Natural killer cell (primary cell): Measurements from ENCODE around the gene PIPOX. TPM values are rescaled to one million over a fixed set of nuclear protein-coding genes. Genes with fewer than 3 reads are reported as not detected.

ENCODE experiments used
- ATAC-seq, 3 donors: fragments of 150-1000 bp in 2 of 3; fragments of 200-7000 bp in 1 of 3; cut with Tn5 transposase; 1 replicate in 1 of 3; 2 replicates in 2 of 3; pipeline ENCODE4 v1.10.0; 2021; ENCODE audit warnings: mild to moderate bottlenecking in 2 of 3, moderate library complexity in 2 of 3
- DNase-seq, 2 donors: peaks; one replicate each; pipeline versions ENCODE4 v3.0.0 to v3.0.0-alpha.2; 2013 to 2021; ENCODE audit warnings: mixed read lengths in 1 of 2
- H3K27ac ChIP-seq: one replicate; pipeline ENCODE4 v1.5.1; 2013; ENCODE audit warnings: mild to moderate bottlenecking, low read length
- H3K27me3 ChIP-seq: one replicate; pipeline ENCODE4 v1.6.1; 2013; ENCODE audit warnings: low read length; ENCODE audit not compliant: control insufficient read depth, insufficient read depth
- H3K36me3 ChIP-seq: one replicate; pipeline ENCODE4 v1.6.1; 2013; ENCODE audit warnings: low read length; ENCODE audit not compliant: control insufficient read depth, insufficient read depth
- H3K4me1 ChIP-seq: one replicate; pipeline ENCODE4 v1.6.1; 2013; ENCODE audit warnings: low read length; ENCODE audit not compliant: control insufficient read depth, insufficient read depth
- H3K4me3 ChIP-seq: one replicate; pipeline ENCODE4 v1.5.1; 2013; ENCODE audit warnings: low read length
- H3K9me3 ChIP-seq: one replicate; pipeline ENCODE4 v1.6.1; 2013; ENCODE audit warnings: low read length; ENCODE audit not compliant: control insufficient read depth, insufficient read depth
- H3K27ac Mint-ChIP-seq, 2 donors: one replicate each; pipeline ENCODE4 v1.8.0; 2022; ENCODE audit warnings: mild to moderate bottlenecking in 2 of 2, mixed read lengths in 2 of 2, moderate library complexity in 1 of 2
- H3K27me3 Mint-ChIP-seq, 2 donors: one replicate each; pipeline ENCODE4 v1.8.0; 2022; ENCODE audit warnings: low read depth in 2 of 2, mixed read lengths in 2 of 2
- H3K36me3 Mint-ChIP-seq: one replicate; pipeline ENCODE4 v1.8.0; 2022; ENCODE audit warnings: mixed read lengths
- H3K4me1 Mint-ChIP-seq, 2 donors: one replicate each; pipeline ENCODE4 v1.8.0; 2022; ENCODE audit warnings: mixed read lengths in 2 of 2
- H3K4me3 Mint-ChIP-seq: one replicate; pipeline ENCODE4 v1.8.0; 2022; ENCODE audit warnings: mild to moderate bottlenecking, moderate library complexity, mixed read lengths
- H3K9me3 Mint-ChIP-seq, 2 donors: one replicate each; pipeline ENCODE4 v1.8.0; 2022; ENCODE audit warnings: mixed read lengths in 2 of 2
- CTCF ChIP-seq: fragments of 200-600 bp; IDR thresholded peaks from one replicate; pipeline ENCODE4 v1.8.0; 2022; ENCODE audit warnings: antibody characterized with exemption
- WGBS: methylation state at CpG from one replicate; pipeline ENCODE4 v1.1.7; 2013; ENCODE audit warnings: missing lambda C conversion rate; ENCODE audit not compliant: insufficient coverage; 5-methylcytosine and 5-hydroxymethylcytosine counted together
- intact Hi-C: fragments of 100-400 bp; cut with micrococcal nuclease; formaldehyde crosslinking; loops from one replicate; pipeline ENCODE4 v1.14.2; 2022
- total RNA-seq, 4 donors: library from RNA; stranded (reverse); fragments of 120-200 nt in 1 of 4; gene quantifications; one replicate each; pipeline versions ENCODE4 v1.2.3 to v1.2.4, GENCODE V29; 2013 to 2022

The PIPOX gene, protein sequence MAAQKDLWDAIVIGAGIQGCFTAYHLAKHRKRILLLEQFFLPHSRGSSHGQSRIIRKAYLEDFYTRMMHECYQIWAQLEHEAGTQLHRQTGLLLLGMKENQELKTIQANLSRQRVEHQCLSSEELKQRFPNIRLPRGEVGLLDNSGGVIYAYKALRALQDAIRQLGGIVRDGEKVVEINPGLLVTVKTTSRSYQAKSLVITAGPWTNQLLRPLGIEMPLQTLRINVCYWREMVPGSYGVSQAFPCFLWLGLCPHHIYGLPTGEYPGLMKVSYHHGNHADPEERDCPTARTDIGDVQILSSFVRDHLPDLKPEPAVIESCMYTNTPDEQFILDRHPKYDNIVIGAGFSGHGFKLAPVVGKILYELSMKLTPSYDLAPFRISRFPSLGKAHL
- total RNA-seq = 1 to 10 TPM; 3.0 to 5.8 (median 3.4) TPM
- 3.8 TPM for total RNA-seq (2013)

DNA sequence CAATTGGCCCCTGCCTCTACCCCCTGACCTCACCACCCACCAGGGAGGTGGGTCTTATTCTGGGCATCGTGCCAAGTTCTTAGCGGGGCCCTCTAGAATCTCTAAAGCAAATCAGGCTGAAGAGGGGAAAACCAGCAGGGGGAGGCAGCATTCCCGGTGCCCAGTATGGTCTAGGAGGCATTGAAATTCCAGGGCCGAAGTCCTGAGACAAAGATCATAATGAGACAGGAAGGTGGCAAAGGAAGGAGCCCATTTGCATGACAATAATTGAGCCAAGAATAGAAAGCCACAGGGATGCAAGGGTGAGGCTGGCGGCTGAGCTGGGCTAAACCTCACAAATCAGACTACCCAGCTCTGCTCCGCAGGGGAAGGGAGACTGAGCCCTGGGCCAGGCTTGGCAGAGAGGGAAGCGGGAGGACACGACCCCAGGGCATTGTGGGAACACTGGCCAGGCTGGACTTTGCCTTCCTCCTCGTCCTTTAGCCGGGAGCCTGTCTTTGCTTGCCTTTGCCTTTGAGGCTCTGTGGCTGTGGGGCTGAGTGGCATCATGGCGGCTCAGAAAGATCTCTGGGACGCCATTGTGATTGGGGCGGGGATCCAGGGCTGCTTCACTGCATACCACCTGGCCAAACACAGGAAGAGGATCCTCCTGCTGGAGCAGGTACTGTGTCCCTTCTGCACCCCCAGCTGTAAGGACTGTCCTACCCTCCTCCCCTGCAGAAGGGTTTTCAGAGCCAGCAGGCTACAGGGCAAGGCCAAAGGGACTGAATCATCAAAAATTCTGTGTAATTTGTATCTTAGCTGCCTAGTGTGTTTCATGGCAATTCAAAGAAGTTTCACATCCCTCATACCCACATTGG, at the start of gene PIPOX:
Gene PIPOX, plus strand, starts transcription at position 463 of the 860 bp plus-strand sequence. Its CDS starts 85 bp downstream, at position 548.
- ATAC-seq = peak in 2 of 3 donors; percentile 22 to 29

DNA sequence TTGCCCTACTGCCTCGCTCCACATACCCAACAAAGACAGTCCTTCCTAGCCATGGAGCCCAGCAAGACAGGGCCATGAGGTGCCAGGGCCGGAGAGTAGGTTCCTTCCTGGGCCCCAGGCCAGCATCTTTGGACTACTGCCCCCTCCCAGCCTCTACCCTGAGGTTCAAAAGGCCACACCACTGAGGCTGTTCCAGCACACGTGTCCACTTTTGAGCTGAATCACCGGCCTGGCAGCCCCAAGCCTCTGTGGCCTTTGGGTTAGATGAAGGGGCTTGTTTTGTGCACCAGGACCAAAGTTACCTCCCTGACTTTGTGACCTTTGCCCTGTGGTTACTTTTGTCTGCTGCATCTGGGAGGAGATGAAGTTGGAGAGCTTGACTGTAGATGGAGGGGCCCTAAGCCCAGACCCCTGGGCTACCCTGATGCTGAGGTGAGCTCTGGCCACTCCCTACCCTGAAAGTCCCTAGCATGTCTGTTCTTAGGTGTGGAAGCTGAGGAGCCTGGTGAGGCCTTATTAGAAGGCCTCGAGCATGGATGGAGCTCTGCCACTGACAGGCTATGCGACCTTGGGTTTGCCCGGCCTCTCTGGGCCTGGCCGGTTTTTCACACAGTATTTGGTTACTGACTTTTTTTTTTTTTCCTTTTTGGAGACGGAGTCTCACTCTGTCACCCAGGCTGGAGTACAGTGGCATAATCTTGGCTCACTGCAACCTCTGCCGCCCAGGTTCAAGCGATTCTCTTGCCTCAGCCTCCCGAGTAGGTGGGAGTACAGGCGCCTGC, 49.1 kb upstream of the PIPOX start:
- no peak overlapping the region for H3K27ac ChIP-seq
- H3K4me3 ChIP-seq = no peak overlapping the region
- no peaks in the 10 kb centered on the region for H3K4me1 ChIP-seq
- no peaks in the 10 kb centered on the region for H3K27me3 Mint-ChIP-seq
- no peak for TF ChIP-seq CTCF
- H3K36me3 ChIP-seq = no peaks in the 10 kb centered on the region
- H3K27ac Mint-ChIP-seq = no peak overlapping the region
- intact Hi-C loops = no loop called here
- 89% methylated on average over 13 of the region's 13 CpGs for WGBS
- H3K9me3 Mint-ChIP-seq = no peaks in the 10 kb centered on the region
- no peaks in the 10 kb centered on the region for H3K36me3 Mint-ChIP-seq
- H3K27me3 ChIP-seq = peaks cover 3% of the 10 kb centered on the region
- no peaks in the 10 kb centered on the region for H3K4me1 Mint-ChIP-seq
- ATAC-seq (no peak), DNase-seq (no peak)
- no peak overlapping the region for H3K4me3 Mint-ChIP-seq
- no peaks in the 10 kb centered on the region for H3K9me3 ChIP-seq

More for the DNA sequence above, at the start of gene PIPOX:
- H3K4me1 Mint-ChIP-seq = peaks cover 8 to 12% of the 10 kb centered on the region in 2 donors
- no peaks in the 10 kb centered on the region for H3K9me3 Mint-ChIP-seq
- Histone ChIP-seq H3K27me3 (no peaks in the 10 kb centered on the region), H3K36me3 (no peaks in the 10 kb centered on the region), H3K9me3 (no peaks in the 10 kb centered on the region), H3K27ac (peak within 1 kb of the TSS; percentile 14), H3K4me1 (peaks cover 10% of the 10 kb centered on the region), H3K4me3 (no peak within 1 kb of the TSS)
- DNase-seq = no peak
- no peaks in the 10 kb centered on the region for H3K36me3 Mint-ChIP-seq
- whole genome bisulfite sequencing = 60% methylated on average over 13 of the region's 13 CpGs
- intact Hi-C loops = no loop called here
- no peak within 1 kb of the TSS for H3K27ac Mint-ChIP-seq
- H3K27me3 Mint-ChIP-seq = peaks cover 0 to 4% of the 10 kb centered on the region in 2 donors
- no peak within 1 kb of the TSS for H3K4me3 Mint-ChIP-seq
- TF ChIP-seq CTCF = no peak

GRCh38 chr17:28996554-28997096, 46.3 kb upstream of the PIPOX start:
- Mint-ChIP-seq H3K4me3 (no peak overlapping the region), H3K27me3 (peaks cover 0 to 3% of the 10 kb centered on the region in 2 donors)

More at GRCh38 chr17:28996554-28997096, 46.3 kb upstream of the PIPOX start:
- no peak for DNase-seq
- Histone ChIP-seq H3K4me3 (no peak overlapping the region), H3K4me1 (no peaks in the 10 kb centered on the region), H3K27me3 (peaks cover 3% of the 10 kb centered on the region), H3K9me3 (no peaks in the 10 kb centered on the region), H3K36me3 (no peaks in the 10 kb centered on the region), H3K27ac (no peak overlapping the region)
- WGBS = 76% methylated on average over 5 of the region's 5 CpGs
- Mint-ChIP-seq H3K9me3 (no peaks in the 10 kb centered on the region), H3K27ac (no peak overlapping the region), H3K4me1 (no peaks in the 10 kb centered on the region), H3K36me3 (no peaks in the 10 kb centered on the region)
- TF ChIP-seq CTCF = no peak
- ATAC-seq = no peak
- intact Hi-C loops = no loop called here
